Vagina (tissue), 2 donors: ENCODE results near the gene TBCB.

Experiments
- CTCF ChIP-seq, 3 experiments: fragments of 450-650 bp in 2 of 3; fragments of 200-600 bp in 1 of 3; sonication (generic) in 1 of 3; IDR thresholded peaks; one replicate each; pipeline ENCODE4 v1.5.1; 2017 to 2019; ENCODE audit warnings: antibody characterized with exemption in 3 of 3, mild to moderate bottlenecking in 2 of 3, moderate library complexity in 2 of 3
- POLR2A ChIP-seq, 2 donors: fragments of 450-650 bp; IDR thresholded peaks; one replicate each; pipeline ENCODE4 v1.6.1; 2017; ENCODE audit warnings: antibody characterized with exemption in 2 of 2, mild to moderate bottlenecking in 2 of 2, moderate library complexity in 2 of 2
- POLR2AphosphoS5 ChIP-seq, 2 donors: sonication (generic); formaldehyde crosslinking; IDR thresholded peaks; one replicate each; pipeline ENCODE4 v1.9.0; 2017; ENCODE audit warnings: antibody characterized with exemption in 2 of 2, mild to moderate bottlenecking in 2 of 2, low read depth in 1 of 2; ENCODE audit not compliant: insufficient read depth in 1 of 2

- TF ChIP-seq CTCF (IDR thresholded peaks at IDR 0.05) (no peak), POLR2AphosphoS5 (IDR thresholded peaks at IDR 0.05; ENCODE audit: insufficient read depth in 1 of 2, low read depth in 1 of 2) (peak in 1 of 2 donors; percentile 13), POLR2A (IDR thresholded peaks at IDR 0.05) (no peak)
Observed at GRCh38 chr19:36101550-36102327, 13.5 kb upstream of the TBCB start.
